GM19468 (cell line): ENCODE data around the gene CCDC148.
A peak's percentile ranks its signal among the peaks of the same experiment; 100 is the strongest.

Experiments used
- ATAC-seq: cut with Tn5 transposase; IDR thresholded peaks from one replicate; pipeline ENCODE4 v1.9.1; 2021; ENCODE audit warnings: mild to moderate bottlenecking, moderate library complexity, moderate number of reproducible peaks; ENCODE audit not compliant: unreplicated experiment; ENCODE audit errors: extremely low read depth

Gene CCDC148

DNA sequence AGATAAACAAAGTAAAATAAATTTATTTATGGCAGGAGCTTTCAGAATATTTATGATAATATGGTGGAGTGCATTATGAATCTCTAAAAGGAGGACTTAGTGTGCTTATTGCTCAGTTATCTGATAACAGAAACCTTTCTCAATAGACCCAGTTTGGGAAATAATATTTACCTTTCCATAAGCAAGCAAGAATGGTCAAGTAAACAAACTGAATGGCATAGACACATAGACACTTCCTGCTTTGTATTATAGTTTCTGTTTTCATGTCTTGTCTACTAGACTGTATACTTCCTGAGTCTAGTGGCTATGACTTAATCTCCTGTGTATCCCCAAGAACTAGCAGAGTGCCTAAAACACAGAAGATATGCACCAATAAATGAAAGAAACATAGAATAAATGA lies 267.0 kb downstream of the CCDC148 start:
- ATAC-seq: peak; percentile 53

DNA sequence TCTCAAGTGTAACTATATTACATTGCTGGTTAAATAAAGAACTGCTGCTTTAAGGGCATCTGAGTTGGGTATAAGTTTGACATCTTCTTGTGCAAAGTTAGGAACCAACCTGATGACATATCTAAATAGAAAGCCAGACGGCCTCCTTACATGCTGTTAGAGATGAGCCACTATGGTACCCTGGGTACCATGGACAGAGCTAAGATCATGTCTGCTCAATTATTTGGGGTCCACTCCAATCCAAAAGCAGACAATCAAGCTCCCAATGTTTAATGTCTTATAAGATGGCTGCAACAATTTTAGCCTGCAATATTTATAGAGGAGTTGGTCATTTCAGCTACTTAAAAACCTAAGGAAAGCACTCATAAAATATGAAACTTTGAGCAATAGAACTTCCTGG lies 268.6 kb downstream of the CCDC148 start:
- no peak for ATAC-seq

DNA sequence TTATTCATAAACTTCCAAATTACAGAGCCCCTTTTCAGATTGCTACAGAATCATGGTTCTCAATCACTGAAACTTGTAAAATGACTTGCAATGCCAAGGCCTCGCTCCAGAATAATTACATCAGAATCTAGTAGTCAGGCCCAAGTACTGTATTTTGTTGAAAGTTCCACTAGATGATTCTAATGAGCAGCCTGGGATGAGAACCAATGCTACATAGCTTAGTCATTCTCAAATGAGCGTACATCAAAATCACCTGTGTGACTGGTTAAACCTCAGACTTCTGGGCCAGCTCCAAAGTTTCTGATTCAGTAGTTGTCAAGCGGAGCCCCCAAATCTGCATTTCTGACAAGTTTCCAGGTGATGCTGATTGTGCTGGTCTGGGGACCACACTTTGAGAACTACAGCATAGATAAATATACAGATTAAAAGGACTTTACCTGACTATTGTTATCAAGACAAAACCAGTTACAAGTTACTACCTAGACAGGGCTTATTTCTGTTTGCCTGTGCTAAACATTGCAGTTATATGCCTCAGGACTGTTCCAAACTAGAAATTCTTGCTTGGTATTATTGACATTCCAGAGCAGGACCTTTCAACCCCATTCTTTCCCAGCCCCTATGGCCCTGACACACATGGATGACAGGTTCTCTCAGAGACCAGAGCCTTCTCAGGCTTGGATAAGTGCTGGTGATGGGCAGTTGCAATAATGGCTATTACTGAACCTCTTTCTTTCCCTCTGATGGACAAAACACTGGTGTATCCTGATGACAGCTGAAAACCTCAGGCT lies 271.8 kb downstream of the CCDC148 start:
- ATAC-seq: no peak

GRCh38 chr2:158184001-158184400 lies 272.6 kb downstream of the CCDC148 start:
- no peak for ATAC-seq

GRCh38 chr2:158182676-158183295 lies 273.8 kb downstream of the CCDC148 start:
- ATAC-seq: no peak

DNA sequence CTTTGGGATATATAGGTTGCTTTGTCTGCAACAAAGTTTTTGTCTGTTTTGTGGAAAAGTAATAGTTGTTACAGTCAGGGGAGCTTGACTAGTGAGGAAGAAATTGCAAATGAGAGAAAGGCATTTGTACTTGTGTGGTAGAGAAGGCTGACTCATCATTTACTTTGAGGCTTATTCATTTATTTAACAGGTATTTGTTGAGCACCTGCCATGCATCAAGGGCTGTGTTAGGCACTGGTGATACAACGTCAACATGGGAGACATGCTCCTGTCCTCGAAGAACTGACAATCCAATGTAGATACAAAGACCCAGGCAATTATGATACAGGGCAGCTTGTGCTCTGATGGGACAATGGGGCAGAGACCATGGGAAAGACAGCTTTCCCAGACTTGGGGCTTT lies 275.4 kb downstream of the CCDC148 start:
- ATAC-seq: no peak

- ATAC-seq: peak; percentile 74
These were observed 276.9 kb downstream of the CCDC148 start for GRCh38 chr2:158179660-158180059.

GRCh38 chr2:158178646-158179045 lies 277.9 kb downstream of the CCDC148 start:
- no peak for ATAC-seq

GRCh38 chr2:158174956-158175355 lies 281.6 kb downstream of the CCDC148 start:
- ATAC-seq: no peak

DNA sequence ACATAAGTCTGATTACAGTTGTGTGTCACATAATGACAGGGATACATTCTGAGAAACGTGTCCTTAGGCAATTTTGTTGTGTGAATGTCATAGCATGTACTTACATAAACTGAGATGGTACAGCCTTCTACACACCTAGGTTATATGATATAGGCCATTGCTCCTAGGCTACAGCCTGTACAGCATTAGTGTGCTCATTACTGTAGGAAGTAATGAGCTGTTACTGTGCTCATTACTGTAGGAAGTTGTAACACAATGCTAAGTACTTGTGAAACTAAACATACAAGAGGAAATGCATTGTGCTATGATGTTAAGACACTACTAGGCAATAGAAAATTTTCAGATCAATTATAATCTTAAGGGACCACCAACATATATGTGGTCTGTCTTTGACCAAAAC lies 282.1 kb downstream of the CCDC148 start:
- no peak for ATAC-seq

DNA sequence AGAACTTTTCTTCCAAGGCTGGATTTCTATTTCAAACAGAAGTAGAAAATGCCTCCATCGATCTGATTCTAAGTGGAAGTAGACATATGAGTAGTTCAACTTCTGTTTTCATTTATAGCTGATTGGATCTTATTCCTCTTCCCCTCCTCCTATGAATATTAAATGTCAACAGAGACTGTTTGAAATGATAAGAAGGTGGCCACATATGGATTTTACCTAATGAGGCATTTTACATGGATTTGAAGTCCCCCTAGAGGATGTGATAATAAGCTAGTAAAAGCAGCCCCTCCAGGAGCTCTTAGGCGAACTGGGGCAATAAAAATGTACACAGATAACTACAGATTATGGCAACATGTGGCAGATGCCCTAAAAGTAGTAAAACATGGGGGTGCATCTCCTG lies 283.8 kb downstream of the CCDC148 start:
- no peak for ATAC-seq

GRCh38 chr2:158154596-158154995 lies 302.0 kb downstream of the CCDC148 start:
- no peak for ATAC-seq

- no peak for ATAC-seq
These were observed 303.1 kb downstream of the CCDC148 start for GRCh38 chr2:158153270-158154015.

GRCh38 chr2:158144914-158145625 lies 311.5 kb downstream of the CCDC148 start:
- ATAC-seq: no peak

- no peak for ATAC-seq
These were observed 312.7 kb downstream of the CCDC148 start for GRCh38 chr2:158143703-158144360.

DNA sequence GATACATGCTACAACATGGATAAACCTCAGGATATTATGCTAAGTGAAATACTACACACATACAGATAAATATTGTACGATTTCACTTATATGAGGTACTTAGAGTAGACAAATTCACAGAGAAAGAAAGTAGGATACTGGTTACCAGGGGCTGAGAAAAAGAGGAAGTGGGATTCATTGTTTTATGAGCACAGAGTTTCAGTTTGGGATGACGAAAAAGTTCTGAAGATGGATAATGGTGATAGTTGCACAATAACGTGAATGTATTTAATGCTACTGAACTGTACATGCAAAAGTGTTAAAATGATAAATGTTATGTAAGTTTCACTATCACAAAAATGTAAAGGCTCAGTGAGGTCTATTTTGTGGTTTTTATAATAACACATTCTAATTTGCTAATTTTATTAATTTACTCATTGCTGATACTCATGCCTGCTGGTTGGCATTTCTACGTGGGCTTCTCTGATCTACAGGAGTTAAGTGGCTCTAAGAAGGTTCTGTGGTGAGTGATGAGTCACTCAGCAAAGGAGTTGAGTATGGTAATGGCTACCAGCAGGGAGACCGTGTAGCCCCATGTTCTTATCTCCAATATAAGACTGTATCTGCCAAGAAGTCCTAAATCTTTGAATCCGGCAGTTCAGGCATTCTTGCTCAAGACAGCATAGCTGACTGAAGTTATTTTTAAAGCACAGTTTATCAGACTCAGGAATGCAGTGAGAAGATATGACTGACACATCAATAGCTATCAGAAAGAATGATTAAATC lies 313.8 kb downstream of the CCDC148 start:
- ATAC-seq: no peak

- ATAC-seq: no peak
These were observed 314.4 kb downstream of the CCDC148 start for GRCh38 chr2:158142165-158142564.

GRCh38 chr2:158140201-158140600 lies 316.4 kb downstream of the CCDC148 start:
- ATAC-seq: no peak

DNA sequence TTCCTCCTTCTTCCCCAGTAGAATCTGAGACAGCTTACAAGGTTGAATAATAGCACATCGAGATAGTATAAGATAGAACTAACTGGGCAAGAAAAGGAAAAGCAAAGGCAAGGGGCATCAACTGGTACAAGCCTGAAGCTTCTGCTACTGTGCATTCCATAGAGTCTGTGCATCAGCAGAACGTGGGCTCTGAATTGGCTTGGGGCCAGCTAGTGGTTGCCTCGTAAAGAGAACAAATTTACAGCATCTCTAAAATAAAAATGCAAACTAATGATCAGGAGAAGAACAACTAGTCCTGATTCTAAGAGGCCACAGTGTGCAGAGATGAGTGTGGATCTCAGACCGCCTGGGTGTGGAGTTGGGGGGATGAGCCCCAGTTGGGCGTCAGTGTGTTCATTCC lies 318.3 kb downstream of the CCDC148 start:
- no peak for ATAC-seq
